A549 (cell line): ENCODE measurements around the gene STARD13. TPM values are rescaled to one million over a fixed set of nuclear protein-coding genes. Genes with fewer than 3 reads are reported as not detected.
A peak's percentile ranks its signal among the peaks of the same experiment; 100 is the strongest.

Experiments
- ATAC-seq, 2 experiments: fragments of 200-7000 bp in 1 of 2; fragments of >200 bp in 1 of 2; cut with Nextera tagmentation in 1 of 2; cut with Tn5 transposase in 1 of 2; 3 replicates each; pipeline versions ENCODE4 v1.8.0 to v1.9.1; 2018 to 2020; ENCODE audit warnings: mild to moderate bottlenecking in 1 of 2, moderate library complexity in 1 of 2
- CTCF ChIA-PET: fragments of 300-600 bp; sonication (Branson Sonifier 250); formaldehyde crosslinking; extraction: SDS; loops from one replicate; lab custom pipeline; 2021; ENCODE audit warnings: antibody characterized with exemption, inconsistent platforms; lab: Yijun Ruan, JAX
- POLR2A ChIA-PET: fragments of 350-600 bp; formaldehyde crosslinking; extraction: SDS; loops from one replicate; lab custom pipeline; 2021; ENCODE audit warnings: antibody characterized with exemption, inconsistent platforms; lab: Yijun Ruan, JAX
- DNase-seq, 2 experiments: peaks; one replicate each; pipeline versions ENCODE4 v3.0.0 to v3.0.0-alpha.2; 2011 to 2016; ENCODE audit warnings: low read depth in 1 of 2, low spot score in 1 of 2
- FAIRE-seq: peaks from 2 replicates; lab custom pipeline; 2011; peaks lifted over from hg19 to GRCh38; lab: Jason Lieb, UNC
- H3K27ac ChIP-seq, 2 experiments: fragments of >200 bp; sonication (Bioruptor Twin); formaldehyde crosslinking; 3 replicates each; pipeline ENCODE4 v1.5.1; 2016 to 2017
- H3K4me1 ChIP-seq: fragments of >200 bp; sonication (Bioruptor Twin); formaldehyde crosslinking; 3 replicates; pipeline ENCODE4 v1.6.1; 2016
- H3K4me2 ChIP-seq: fragments of >200 bp; sonication (Bioruptor Twin); formaldehyde crosslinking; 3 replicates; pipeline ENCODE4 v1.6.1; 2016
- H3K4me3 ChIP-seq: fragments of >200 bp; sonication (Bioruptor Twin); formaldehyde crosslinking; 3 replicates; pipeline ENCODE4 v1.5.1; 2016
- H3K9me3 ChIP-seq: fragments of >200 bp; sonication (Bioruptor Twin); formaldehyde crosslinking; 3 replicates; pipeline ENCODE4 v1.6.1; 2016
- BHLHE40 ChIP-seq: IDR thresholded peaks from 2 replicates; pipeline ENCODE4 v1.6.1; 2012; ENCODE audit warnings: low read depth, low read length, inconsistent platforms
- CBX2 ChIP-seq: fragments of 200-600 bp; sonication (generic); IDR thresholded peaks from 2 replicates; pipeline ENCODE4 v1.6.1; 2016; ENCODE audit warnings: low read depth, mild to moderate bottlenecking, borderline replicate concordance
- CEBPB ChIP-seq, 2 experiments: fragments of >200 bp in 1 of 2; sonication (Bioruptor Twin) in 1 of 2; formaldehyde crosslinking in 1 of 2; IDR thresholded peaks; 2 replicates each; pipeline ENCODE4 v1.6.1; 2012 to 2016
- CHD2 ChIP-seq: fragments of 150-350 bp; IDR thresholded peaks from 2 replicates; pipeline ENCODE4 v1.6.1; 2014; ENCODE audit warnings: low read length; ENCODE audit not compliant: partially characterized antibody
- CHD4 ChIP-seq: fragments of 200-600 bp; sonication (generic); IDR thresholded peaks from 2 replicates; pipeline ENCODE4 v1.6.1; 2016; ENCODE audit warnings: antibody characterized with exemption, mild to moderate bottlenecking, borderline replicate concordance
- ELK1 ChIP-seq: fragments of 150-350 bp; IDR thresholded peaks from 2 replicates; pipeline ENCODE4 v1.6.1; 2014; ENCODE audit warnings: low read depth, mild to moderate bottlenecking, low read length
- ESRRA ChIP-seq: fragments of 150-350 bp; IDR thresholded peaks from 2 replicates; pipeline ENCODE4 v1.6.1; 2014; ENCODE audit warnings: mild to moderate bottlenecking, low read length, borderline replicate concordance
- FOSB ChIP-seq: fragments of 250-450 bp; sonication (Bioruptor Pico); IDR thresholded peaks from 2 replicates; pipeline ENCODE4 v1.5.0; 2020; ENCODE audit warnings: mild to moderate bottlenecking, moderate library complexity
- GATA3 ChIP-seq: IDR thresholded peaks from 2 replicates; pipeline ENCODE4 v1.6.1; 2012; ENCODE audit warnings: borderline replicate concordance
- HDAC2 ChIP-seq: fragments of 200-600 bp; sonication (generic); IDR thresholded peaks from 2 replicates; pipeline ENCODE4 v1.6.1; 2016
- HEYL ChIP-seq: fragments of 250-450 bp; sonication (Bioruptor Pico); IDR thresholded peaks from 2 replicates; pipeline ENCODE4 v1.8.0; 2021; ENCODE audit warnings: mild to moderate bottlenecking, moderate library complexity
- HMGXB4 ChIP-seq: fragments of 250-450 bp; sonication (Bioruptor Pico); IDR thresholded peaks from 2 replicates; pipeline ENCODE4 v1.5.0; 2021; ENCODE audit warnings: mild to moderate bottlenecking, moderate library complexity, borderline replicate concordance
- HOXA7 ChIP-seq: fragments of 250-450 bp; sonication (Bioruptor Pico); IDR thresholded peaks from 2 replicates; pipeline ENCODE4 v1.5.0; 2020; ENCODE audit warnings: mild to moderate bottlenecking, moderate library complexity
- HOXB13 ChIP-seq: fragments of 250-450 bp; sonication (Bioruptor Pico); IDR thresholded peaks from 2 replicates; pipeline ENCODE4 v1.5.0; 2020; ENCODE audit warnings: low read depth, mild to moderate bottlenecking, moderate library complexity
- MAFK ChIP-seq: fragments of 450-650 bp; IDR thresholded peaks from 2 replicates; pipeline ENCODE4 v1.6.1; 2014; ENCODE audit not compliant: partially characterized antibody
- MAZ ChIP-seq: fragments of 150-350 bp; IDR thresholded peaks from 2 replicates; pipeline ENCODE4 v1.6.1; 2014; ENCODE audit warnings: antibody characterized with exemption, low read depth, low read length, borderline replicate concordance
- NPAS2 ChIP-seq: fragments of 250-450 bp; sonication (Bioruptor Pico); IDR thresholded peaks from 2 replicates; pipeline ENCODE4 v1.8.0; 2022; ENCODE audit warnings: mild to moderate bottlenecking, moderate library complexity, borderline replicate concordance
- NR3C1 ChIP-seq: fragments of >200 bp; sonication (Bioruptor Twin); formaldehyde crosslinking; IDR thresholded peaks from 3 replicates; pipeline ENCODE4 v1.6.1; 2017
- PHF8 ChIP-seq: fragments of 200-600 bp; sonication (generic); IDR thresholded peaks from 2 replicates; pipeline ENCODE4 v1.6.1; 2016; ENCODE audit warnings: low read depth, mild to moderate bottlenecking, antibody characterized with exemption, moderate library complexity, borderline replicate concordance
- POLR2A ChIP-seq: IDR thresholded peaks from 2 replicates; pipeline ENCODE4 v1.6.1; 2012; ENCODE audit warnings: mild to moderate bottlenecking, low read length
- RCOR1 ChIP-seq: fragments of 150-350 bp; IDR thresholded peaks from 2 replicates; pipeline ENCODE4 v1.6.1; 2014; ENCODE audit warnings: antibody characterized with exemption, low read length, low read depth
- RFX5 ChIP-seq: fragments of 450-650 bp; IDR thresholded peaks from 2 replicates; pipeline ENCODE4 v1.7.1; 2014; ENCODE audit warnings: antibody characterized with exemption, mild to moderate bottlenecking, moderate library complexity
- SMC3 ChIP-seq: fragments of >200 bp; sonication (Bioruptor Twin); formaldehyde crosslinking; IDR thresholded peaks from 3 replicates; pipeline ENCODE4 v1.6.1; 2018; ENCODE audit warnings: inconsistent platforms
- TP53 ChIP-seq: fragments of 250-450 bp; sonication (Bioruptor Pico); IDR thresholded peaks from 2 replicates; pipeline ENCODE4 v1.5.0; 2021; ENCODE audit warnings: mild to moderate bottlenecking, moderate library complexity
- WGBS: methylation state at CpG from one replicate; pipeline ENCODE4 v1.1.6; 2017; ENCODE audit errors: missing lambda C conversion rate; 5-methylcytosine and 5-hydroxymethylcytosine counted together
- polyA plus RNA-seq, 4 experiments: library from polyadenylated mRNA; depleted of rRNA in 3 of 4; stranded (reverse); fragments of >200 nt; fragmentation: RNase III in 1 of 4; extraction: RNeasy Plus Mini Kit Qiagen cat#74134 plus additional on column Dnase treatment in 1 of 4; gene quantifications; 2 replicates in 3 of 4; 3 replicates in 1 of 4; pipeline ENCODE4 v1.2.3, GENCODE V29; 2011 to 2017
- TF ChIP-seq, protein P1 (sequence below): fragments of >200 bp; sonication (Bioruptor Twin); formaldehyde crosslinking; IDR thresholded peaks from 2 replicates; pipeline ENCODE4 v1.6.1; 2016
- TF ChIP-seq, protein P2 (sequence below): fragments of 450-650 bp; IDR thresholded peaks from 2 replicates; pipeline ENCODE4 v1.6.1; 2014; ENCODE audit warnings: antibody characterized with exemption

The STARD13 gene
- polyA plus RNA-seq, 2 of the 4 experiments (the other 2 are of a cell fraction), result 2.4 to 2.8 TPM

DNA sequence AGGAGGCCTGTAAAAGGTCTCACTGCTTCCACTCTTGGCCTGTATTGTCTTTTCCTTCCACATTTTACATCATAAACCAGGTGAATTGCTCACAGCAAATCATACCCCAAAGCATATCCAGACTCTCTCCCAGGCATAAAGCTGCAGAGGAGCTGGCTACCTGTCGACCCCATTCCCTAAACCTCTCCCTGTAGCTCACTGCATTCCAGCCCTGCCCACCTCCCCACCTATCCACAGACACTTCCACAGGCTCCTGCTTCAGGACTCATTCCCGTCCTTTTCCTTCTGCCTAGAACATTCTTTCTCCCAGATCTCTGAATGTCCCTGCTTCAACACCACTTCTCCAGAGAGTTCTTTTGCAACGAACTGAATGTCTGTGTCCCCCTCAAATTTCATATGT lies 46.4 kb upstream of the STARD13 start:
- H3K27ac ChIP-seq, result no peak overlapping the region
- DNase-seq, result no peak
- no peak overlapping the region for H3K4me3 ChIP-seq
- POLR2A ChIA-PET, result no interaction called here
- no peaks in the 10 kb centered on the region for H3K9me3 ChIP-seq
- H3K4me1 ChIP-seq, result no peaks in the 10 kb centered on the region
- FAIRE-seq, result no peak
- ATAC-seq, result no peak
- no peak overlapping the region for H3K4me2 ChIP-seq
- TF ChIP-seq MAFK (no peak), POLR2A (no peak), CHD2 (no peak), HDAC2 (no peak), HOXB13 (no peak), CHD4 (no peak), CBX2 (no peak)
- CTCF ChIA-PET, result no interaction called here
- WGBS, result 41% methylated on average over 3 of the region's 3 CpGs

- POLR2A ChIA-PET, result no interaction called here
- DNase-seq, result no peak
- CTCF ChIA-PET, result interaction anchor here (0.6 to 1.2 kb wide), 3 partner anchors 8 to 662 kb away, joined by 3 read pairs; no protein-coding TSS in a partner anchor
- no peak overlapping the region for H3K27ac ChIP-seq
- H3K4me2 ChIP-seq, result no peak overlapping the region
- FAIRE-seq, result no peak
- no peaks in the 10 kb centered on the region for H3K9me3 ChIP-seq
- WGBS, result 61% methylated on average over 6 of the region's 6 CpGs
- TF ChIP-seq ESRRA (no peak), HMGXB4 (CRISPR knock-in tag) (no peak), CEBPB (IDR thresholded peaks at IDR 0.05) (peak; percentile 34 to 50; a peak in 2 of 4 replicates), PHF8 (no peak)
- TF ChIP-seq, protein P1, sequence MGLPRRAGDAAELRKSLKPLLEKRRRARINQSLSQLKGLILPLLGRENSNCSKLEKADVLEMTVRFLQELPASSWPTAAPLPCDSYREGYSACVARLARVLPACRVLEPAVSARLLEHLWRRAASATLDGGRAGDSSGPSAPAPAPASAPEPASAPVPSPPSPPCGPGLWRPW, result no peak
- no peak for ATAC-seq
- H3K4me3 ChIP-seq, result no peak overlapping the region
- H3K4me1 ChIP-seq, result no peaks in the 10 kb centered on the region
These were observed 44.9 kb upstream of the STARD13 start for GRCh38 chr13:33330483-33330882.

DNA sequence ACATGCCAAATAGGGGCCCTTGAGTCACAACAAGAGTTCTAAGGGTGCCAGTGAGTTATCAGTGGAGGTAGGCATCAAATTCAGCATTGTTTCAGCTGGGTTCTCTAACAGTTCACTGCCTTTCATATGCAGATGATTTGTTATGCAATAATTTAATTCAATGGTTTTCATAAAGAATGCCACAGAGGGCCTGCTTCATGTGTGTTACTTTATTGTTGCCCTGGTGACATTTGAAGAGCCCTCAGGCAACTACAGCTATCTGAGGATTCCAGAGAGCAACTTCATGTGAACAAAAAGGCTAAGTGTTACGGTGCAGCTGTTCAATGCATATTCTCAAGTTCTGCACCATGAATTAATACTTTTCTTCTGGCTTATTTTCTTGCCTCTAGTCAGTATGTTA lies 43.1 kb upstream of the STARD13 start:
- H3K4me1 ChIP-seq, result no peaks in the 10 kb centered on the region
- ChIA-PET POLR2A (no interaction called here), CTCF (interaction anchor here (0.7 kb wide), 1 partner anchor 44 kb away, joined by 3 read pairs; no protein-coding TSS in a partner anchor)
- ATAC-seq (no peak), DNase-seq (no peak), FAIRE-seq (no peak)
- 83% methylated on average over 1 of the region's 1 CpG for WGBS
- no peaks in the 10 kb centered on the region for H3K9me3 ChIP-seq
- TF ChIP-seq RFX5, result no peak
- no peak for TF ChIP-seq SMC3
- no peak for TF ChIP-seq HMGXB4 (CRISPR knock-in tag)
- no peak for TF ChIP-seq ELK1
- TF ChIP-seq HDAC2, result no peak
- TF ChIP-seq NR3C1, result no peak
- no peak for TF ChIP-seq GATA3
- TF ChIP-seq TP53 (CRISPR knock-in tag), result no peak
- TF ChIP-seq, protein P2, sequence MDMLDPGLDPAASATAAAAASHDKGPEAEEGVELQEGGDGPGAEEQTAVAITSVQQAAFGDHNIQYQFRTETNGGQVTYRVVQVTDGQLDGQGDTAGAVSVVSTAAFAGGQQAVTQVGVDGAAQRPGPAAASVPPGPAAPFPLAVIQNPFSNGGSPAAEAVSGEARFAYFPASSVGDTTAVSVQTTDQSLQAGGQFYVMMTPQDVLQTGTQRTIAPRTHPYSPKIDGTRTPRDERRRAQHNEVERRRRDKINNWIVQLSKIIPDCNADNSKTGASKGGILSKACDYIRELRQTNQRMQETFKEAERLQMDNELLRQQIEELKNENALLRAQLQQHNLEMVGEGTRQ, result no peak
- no peak for TF ChIP-seq BHLHE40
- no peak for TF ChIP-seq FOSB (CRISPR knock-in tag)
- TF ChIP-seq HOXA7 (CRISPR knock-in tag), result no peak
- TF ChIP-seq MAZ, result no peak
- TF ChIP-seq HEYL (CRISPR knock-in tag), result no peak
- no peak for TF ChIP-seq MAFK
- TF ChIP-seq RCOR1, result no peak
- no peak for TF ChIP-seq NPAS2 (CRISPR knock-in tag)
- no peak overlapping the region for H3K4me2 ChIP-seq
- H3K4me3 ChIP-seq, result no peak overlapping the region
- H3K27ac ChIP-seq, result no peak overlapping the region
